HG03571 (cell line): ENCODE results near the gene MINDY2.
"Not testable (repeated sequence)": the region's sequence is repeated elsewhere in the genome, so short reads cannot be mapped to it uniquely, and the experiment has no call there.

Experiments used
- ATAC-seq: cut with Tn5 transposase; IDR thresholded peaks from one replicate; pipeline ENCODE4 v1.9.1; 2021; ENCODE audit not compliant: unreplicated experiment

The MINDY2 gene

GRCh38 chr15:58823267-58823666, 52.2 kb downstream of the MINDY2 start:
- not testable (repeated sequence) for ATAC-seq

- ATAC-seq = no peak
These were observed 59.5 kb downstream of the MINDY2 start for GRCh38 chr15:58830556-58830955.

GRCh38 chr15:58833681-58834426, 62.8 kb downstream of the MINDY2 start:
- not testable (repeated sequence) for ATAC-seq

- no peak for ATAC-seq
These were observed 68.4 kb downstream of the MINDY2 start for GRCh38 chr15:58839485-58839884.

- no peak for ATAC-seq
These were observed 68.9 kb downstream of the MINDY2 start for GRCh38 chr15:58840048-58840447.

- no peak for ATAC-seq
These were observed 71.8 kb downstream of the MINDY2 start for GRCh38 chr15:58842713-58843396.

- ATAC-seq = not testable (repeated sequence)
These were observed 80.1 kb downstream of the MINDY2 start for GRCh38 chr15:58851205-58851604.

GRCh38 chr15:58852347-58852746, 81.2 kb downstream of the MINDY2 start:
- no peak for ATAC-seq

GRCh38 chr15:58854593-58854992, 83.5 kb downstream of the MINDY2 start:
- ATAC-seq = no peak

- ATAC-seq = no peak
These were observed 85.0 kb downstream of the MINDY2 start for GRCh38 chr15:58856086-58856485.

- not testable (repeated sequence) for ATAC-seq
These were observed 85.5 kb downstream of the MINDY2 start for GRCh38 chr15:58856621-58857020.

- ATAC-seq = no peak
These were observed 91.2 kb downstream of the MINDY2 start for GRCh38 chr15:58862326-58862725.

GRCh38 chr15:58864602-58865424, 93.7 kb downstream of the MINDY2 start:
- ATAC-seq = no peak

- ATAC-seq = no peak
These were observed 94.4 kb downstream of the MINDY2 start for GRCh38 chr15:58865425-58865880.

- ATAC-seq = no peak
These were observed 96.8 kb downstream of the MINDY2 start for GRCh38 chr15:58867926-58868325.

- ATAC-seq = no peak
These were observed 99.3 kb downstream of the MINDY2 start for GRCh38 chr15:58870451-58870850.

- ATAC-seq = no peak
These were observed 102.2 kb downstream of the MINDY2 start for GRCh38 chr15:58873267-58873666.

GRCh38 chr15:58875343-58875742, 104.2 kb downstream of the MINDY2 start:
- ATAC-seq = no peak

GRCh38 chr15:58876306-58877106, 105.4 kb downstream of the MINDY2 start:
- ATAC-seq = no peak

- no peak for ATAC-seq
These were observed 107.1 kb downstream of the MINDY2 start for GRCh38 chr15:58877999-58878825.
